IPS-18a (cell line): ENCODE measurements around the gene MEIS1.
A peak's percentile ranks its signal among the peaks of the same experiment; 100 is the strongest.

Source experiments
- H3K27ac ChIP-seq: one replicate; pipeline ENCODE4 v1.5.1; 2013; ENCODE audit warnings: low read length
- H3K27me3 ChIP-seq: one replicate; pipeline ENCODE4 v1.6.1; 2013; ENCODE audit warnings: mild to moderate bottlenecking, low read length; ENCODE audit not compliant: control insufficient read depth, insufficient read depth
- H3K36me3 ChIP-seq: one replicate; pipeline ENCODE4 v1.6.1; 2013; ENCODE audit warnings: low read depth, low read length; ENCODE audit not compliant: control insufficient read depth
- H3K4me1 ChIP-seq: one replicate; pipeline ENCODE4 v1.6.1; 2013; ENCODE audit warnings: low read depth, low read length; ENCODE audit not compliant: control insufficient read depth
- H3K4me3 ChIP-seq: one replicate; pipeline ENCODE4 v1.5.1; 2013; ENCODE audit warnings: low read length
- H3K9ac ChIP-seq: one replicate; pipeline ENCODE4 v1.6.1; 2013; ENCODE audit warnings: mild to moderate bottlenecking, low read length, moderate library complexity
- H3K9me3 ChIP-seq: one replicate; pipeline ENCODE4 v1.6.1; 2013; ENCODE audit warnings: low read depth, low read length; ENCODE audit not compliant: control insufficient read depth

Gene MEIS1

GRCh38 chr2:66555091-66555490 lies 120.2 kb downstream of the MEIS1 start:
- H3K27me3 ChIP-seq, result no peaks in the 10 kb centered on the region
- H3K9me3 ChIP-seq, result no peaks in the 10 kb centered on the region
- H3K4me3 ChIP-seq, result no peak overlapping the region
- no peak overlapping the region for H3K9ac ChIP-seq
- no peak overlapping the region for H3K27ac ChIP-seq
- no peaks in the 10 kb centered on the region for H3K36me3 ChIP-seq
- H3K4me1 ChIP-seq, result no peaks in the 10 kb centered on the region

- H3K27ac ChIP-seq, result no peak overlapping the region
- no peaks in the 10 kb centered on the region for H3K27me3 ChIP-seq
- H3K9me3 ChIP-seq, result no peaks in the 10 kb centered on the region
- no peaks in the 10 kb centered on the region for H3K36me3 ChIP-seq
- no peak overlapping the region for H3K4me3 ChIP-seq
- H3K4me1 ChIP-seq, result no peaks in the 10 kb centered on the region
- H3K9ac ChIP-seq, result no peak overlapping the region
Observed at GRCh38 chr2:66555501-66556324, 120.8 kb downstream of the MEIS1 start.

GRCh38 chr2:66559672-66560071 lies 124.7 kb downstream of the MEIS1 start:
- Histone ChIP-seq H3K4me1 (peaks cover 17% of the 10 kb centered on the region), H3K9ac (no peak overlapping the region), H3K27me3 (no peaks in the 10 kb centered on the region), H3K9me3 (no peaks in the 10 kb centered on the region), H3K4me3 (no peak overlapping the region), H3K27ac (no peak overlapping the region), H3K36me3 (no peaks in the 10 kb centered on the region)

DNA sequence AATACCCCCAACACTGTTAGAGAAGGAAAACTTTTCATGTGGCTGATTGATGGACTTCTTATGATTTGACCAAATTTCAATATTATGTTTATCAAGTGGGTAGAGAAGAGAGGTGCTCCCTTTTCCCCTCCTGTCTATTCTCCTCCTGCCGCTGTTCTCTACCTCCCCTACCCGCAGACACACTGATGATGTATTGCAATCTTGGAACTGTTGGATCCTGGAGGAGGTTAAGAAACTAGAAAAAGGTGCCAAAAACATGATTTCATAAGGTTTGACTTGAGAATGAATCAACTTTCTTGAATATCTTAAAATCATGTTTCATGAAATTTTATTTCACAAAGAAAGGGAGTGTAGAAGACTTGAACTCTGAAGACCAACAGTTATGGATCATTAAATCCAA lies 125.8 kb downstream of the MEIS1 start:
- H3K27me3 ChIP-seq, result no peaks in the 10 kb centered on the region
- no peaks in the 10 kb centered on the region for H3K9me3 ChIP-seq
- H3K9ac ChIP-seq, result no peak overlapping the region
- H3K27ac ChIP-seq, result no peak overlapping the region
- no peaks in the 10 kb centered on the region for H3K36me3 ChIP-seq
- H3K4me3 ChIP-seq, result no peak overlapping the region
- H3K4me1 ChIP-seq, result peaks cover 17% of the 10 kb centered on the region

GRCh38 chr2:66561645-66562303 lies 126.8 kb downstream of the MEIS1 start:
- H3K27me3 ChIP-seq, result no peaks in the 10 kb centered on the region
- peak overlapping the region; percentile 13 for H3K4me3 ChIP-seq
- no peaks in the 10 kb centered on the region for H3K36me3 ChIP-seq
- H3K9me3 ChIP-seq, result no peaks in the 10 kb centered on the region
- no peak overlapping the region for H3K9ac ChIP-seq
- H3K4me1 ChIP-seq, result peaks cover 17% of the 10 kb centered on the region
- H3K27ac ChIP-seq, result peak overlapping the region; percentile 47

GRCh38 chr2:66562304-66562685 lies 127.4 kb downstream of the MEIS1 start:
- Histone ChIP-seq H3K27me3 (no peaks in the 10 kb centered on the region), H3K9ac (no peak overlapping the region), H3K4me1 (peaks cover 22% of the 10 kb centered on the region), H3K27ac (peak overlapping the region; percentile 47), H3K9me3 (no peaks in the 10 kb centered on the region), H3K4me3 (peak overlapping the region; percentile 13), H3K36me3 (no peaks in the 10 kb centered on the region)

DNA sequence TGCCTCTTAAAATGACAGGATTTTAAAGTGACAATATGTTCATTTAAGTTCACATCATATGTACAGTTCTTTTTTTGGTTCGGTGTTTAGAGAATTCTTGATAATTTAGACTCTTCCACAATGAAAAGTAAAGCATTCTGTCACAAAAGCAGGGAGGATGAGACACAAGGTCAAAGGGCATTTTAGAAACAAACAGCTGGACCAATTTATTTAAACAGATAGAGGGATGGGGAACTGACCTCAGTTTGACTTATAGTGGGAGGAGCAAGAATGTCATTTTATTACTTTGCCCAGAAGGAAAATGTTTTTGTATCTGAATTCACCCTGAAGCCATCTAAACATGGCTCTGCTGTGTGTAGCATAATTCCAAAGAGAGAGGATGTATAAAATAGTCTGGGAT lies 128.5 kb downstream of the MEIS1 start:
- H3K9me3 ChIP-seq, result no peaks in the 10 kb centered on the region
- no peak overlapping the region for H3K4me3 ChIP-seq
- no peak overlapping the region for H3K9ac ChIP-seq
- no peak overlapping the region for H3K27ac ChIP-seq
- no peaks in the 10 kb centered on the region for H3K27me3 ChIP-seq
- H3K36me3 ChIP-seq, result no peaks in the 10 kb centered on the region
- peaks cover 24% of the 10 kb centered on the region for H3K4me1 ChIP-seq

GRCh38 chr2:66565291-66565690 lies 130.4 kb downstream of the MEIS1 start:
- Histone ChIP-seq H3K27me3 (no peaks in the 10 kb centered on the region), H3K4me1 (peaks cover 30% of the 10 kb centered on the region), H3K36me3 (no peaks in the 10 kb centered on the region), H3K27ac (no peak overlapping the region), H3K9me3 (no peaks in the 10 kb centered on the region), H3K4me3 (no peak overlapping the region), H3K9ac (no peak overlapping the region)

DNA sequence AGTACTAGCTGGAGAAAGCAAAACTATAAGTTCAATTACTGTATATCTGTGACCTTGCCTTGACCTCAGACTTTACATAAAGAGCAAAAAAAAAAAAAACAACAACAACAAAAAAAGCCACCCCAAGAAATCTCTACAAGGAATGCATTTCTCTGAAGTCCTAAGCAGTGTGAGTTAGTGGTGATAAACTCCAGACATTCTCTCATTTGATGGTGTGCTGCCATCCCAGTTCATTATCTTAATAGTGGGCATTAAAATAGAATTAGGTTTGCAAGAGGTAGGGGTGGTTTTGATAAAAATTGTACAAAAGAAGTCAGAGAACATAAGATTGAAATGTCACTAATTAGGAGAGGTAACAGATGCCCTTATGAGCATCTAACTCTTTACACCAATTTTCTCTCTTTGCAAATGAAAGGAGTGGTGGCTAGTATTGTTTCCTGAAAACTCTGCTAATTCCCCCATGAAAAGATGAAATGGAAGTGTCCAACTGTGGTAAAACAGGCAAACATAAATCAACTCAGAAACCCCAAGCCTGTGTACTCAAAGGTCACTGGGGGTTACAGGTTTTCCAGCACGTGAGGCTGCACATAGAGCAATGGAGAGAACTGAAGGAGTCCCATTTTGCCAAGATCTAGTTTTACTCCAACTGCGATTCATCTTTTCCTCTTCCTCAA lies 131.9 kb downstream of the MEIS1 start:
- H3K9ac ChIP-seq, result no peak overlapping the region
- no peaks in the 10 kb centered on the region for H3K9me3 ChIP-seq
- no peaks in the 10 kb centered on the region for H3K27me3 ChIP-seq
- H3K27ac ChIP-seq, result no peak overlapping the region
- H3K4me1 ChIP-seq, result peaks cover 29% of the 10 kb centered on the region
- no peak overlapping the region for H3K4me3 ChIP-seq
- H3K36me3 ChIP-seq, result no peaks in the 10 kb centered on the region

DNA sequence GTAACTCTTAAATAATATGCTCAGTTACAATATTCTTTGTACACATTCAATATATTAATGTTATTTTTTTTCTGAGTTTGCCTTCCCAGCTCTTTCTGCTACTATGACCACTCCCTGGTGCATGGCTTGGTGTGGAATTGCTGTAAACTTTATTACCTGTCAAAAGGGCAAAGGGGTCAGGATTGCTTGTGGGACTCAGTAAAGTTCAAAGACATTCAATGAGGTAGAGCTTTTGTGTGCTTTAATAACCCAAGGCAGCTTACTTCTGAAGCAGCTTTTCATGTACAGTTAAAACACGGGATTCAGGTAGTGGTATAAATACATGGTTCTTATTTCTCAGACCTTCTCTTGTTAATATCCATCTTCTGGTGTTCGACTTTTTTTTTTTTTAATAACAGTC lies 132.8 kb downstream of the MEIS1 start:
- Histone ChIP-seq H3K36me3 (no peaks in the 10 kb centered on the region), H3K27me3 (no peaks in the 10 kb centered on the region), H3K4me1 (peaks cover 23% of the 10 kb centered on the region), H3K9me3 (no peaks in the 10 kb centered on the region), H3K9ac (no peak overlapping the region), H3K4me3 (no peak overlapping the region), H3K27ac (no peak overlapping the region)

DNA sequence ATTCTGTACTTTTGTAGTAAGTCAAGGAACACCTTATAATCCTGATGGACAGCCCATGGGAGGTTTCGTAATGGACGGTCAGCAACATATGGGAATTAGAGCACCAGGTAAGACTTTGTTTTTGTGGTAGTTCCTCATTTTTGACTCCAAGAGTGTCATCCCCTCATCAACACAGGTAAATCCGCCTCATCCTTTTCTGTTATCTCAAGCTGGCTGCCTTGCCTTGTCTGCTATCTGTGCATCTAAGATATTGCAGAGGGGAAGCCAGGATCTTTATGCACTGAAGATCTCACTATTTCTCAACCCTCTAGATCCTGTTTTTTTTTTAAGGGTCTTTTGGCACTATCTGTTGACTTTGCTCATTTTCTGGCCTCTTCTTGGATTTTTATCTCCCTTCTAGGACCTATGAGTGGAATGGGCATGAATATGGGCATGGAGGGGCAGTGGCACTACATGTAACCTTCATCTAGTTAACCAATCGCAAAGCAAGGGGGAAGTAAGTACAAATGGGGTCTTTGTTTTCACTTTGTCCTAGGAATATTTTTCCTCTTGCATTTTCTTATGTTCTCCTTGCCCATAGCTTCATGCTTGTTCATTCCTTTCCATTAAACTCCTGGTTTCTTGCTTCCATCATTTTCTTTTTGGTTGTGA lies 133.8 kb downstream of the MEIS1 start:
- Histone ChIP-seq H3K36me3 (no peaks in the 10 kb centered on the region), H3K4me3 (no peak overlapping the region), H3K27ac (no peak overlapping the region), H3K9me3 (no peaks in the 10 kb centered on the region), H3K9ac (no peak overlapping the region), H3K4me1 (peaks cover 23% of the 10 kb centered on the region), H3K27me3 (no peaks in the 10 kb centered on the region)
